D721Med (cell line): ENCODE measurements around the gene TOM1L1.
"Not testable (repeated sequence)": the region's sequence is repeated elsewhere in the genome, so short reads cannot be mapped to it uniquely, and the experiment has no call there.

Source experiments
- DNase-seq: peaks from one replicate; pipeline ENCODE4 v3.0.0; 2011; ENCODE audit warnings: low spot score; ENCODE audit not compliant: insufficient read length
- FAIRE-seq: peaks from 2 replicates; lab custom pipeline; 2011; peaks lifted over from hg19 to GRCh38; lab: Jason Lieb, UNC
- TF ChIP-seq, protein P1 (sequence below): IDR thresholded peaks from 2 replicates; pipeline ENCODE4 v1.5.1; 2012; ENCODE audit warnings: mild to moderate bottlenecking, control low read depth; ENCODE audit not compliant: insufficient read depth; ENCODE audit errors: missing control alignments

The TOM1L1 gene

DNA sequence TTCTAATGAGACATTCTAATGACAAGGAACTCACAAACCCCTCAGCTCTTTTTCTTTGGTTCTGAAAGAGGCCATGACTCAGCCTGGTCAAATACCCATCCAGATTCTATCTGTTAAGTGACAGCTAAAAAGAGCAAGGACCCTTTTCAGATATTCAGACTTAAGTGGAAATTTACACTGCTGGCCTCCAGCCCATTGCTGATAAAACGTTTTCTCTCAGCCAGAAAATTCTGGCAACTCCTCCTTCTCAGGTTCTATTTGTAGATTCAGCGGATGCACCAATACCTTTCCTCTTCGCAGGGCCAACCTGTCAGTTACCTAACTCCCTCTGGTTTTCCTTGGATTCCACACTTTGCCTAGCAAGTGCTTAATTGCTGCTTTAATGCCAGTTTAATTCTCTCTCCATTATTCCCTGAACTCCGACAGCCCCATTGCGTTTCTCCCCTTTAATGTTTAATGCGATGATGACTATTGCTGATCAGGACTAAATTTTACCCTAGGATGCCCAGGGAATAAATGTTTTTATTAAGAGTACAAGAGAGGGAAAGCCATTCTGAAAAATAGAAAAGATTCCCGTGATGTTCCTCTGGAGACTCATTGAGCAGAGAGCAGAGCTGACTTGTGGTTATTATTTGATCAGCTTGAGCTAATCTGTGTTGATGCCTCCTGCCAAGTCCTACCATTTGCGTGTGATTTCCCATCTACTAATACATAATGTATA is 35.9 kb upstream of the TOM1L1 start:
- DNase-seq, result no peak
- no peak for FAIRE-seq
- TF ChIP-seq, protein P1, sequence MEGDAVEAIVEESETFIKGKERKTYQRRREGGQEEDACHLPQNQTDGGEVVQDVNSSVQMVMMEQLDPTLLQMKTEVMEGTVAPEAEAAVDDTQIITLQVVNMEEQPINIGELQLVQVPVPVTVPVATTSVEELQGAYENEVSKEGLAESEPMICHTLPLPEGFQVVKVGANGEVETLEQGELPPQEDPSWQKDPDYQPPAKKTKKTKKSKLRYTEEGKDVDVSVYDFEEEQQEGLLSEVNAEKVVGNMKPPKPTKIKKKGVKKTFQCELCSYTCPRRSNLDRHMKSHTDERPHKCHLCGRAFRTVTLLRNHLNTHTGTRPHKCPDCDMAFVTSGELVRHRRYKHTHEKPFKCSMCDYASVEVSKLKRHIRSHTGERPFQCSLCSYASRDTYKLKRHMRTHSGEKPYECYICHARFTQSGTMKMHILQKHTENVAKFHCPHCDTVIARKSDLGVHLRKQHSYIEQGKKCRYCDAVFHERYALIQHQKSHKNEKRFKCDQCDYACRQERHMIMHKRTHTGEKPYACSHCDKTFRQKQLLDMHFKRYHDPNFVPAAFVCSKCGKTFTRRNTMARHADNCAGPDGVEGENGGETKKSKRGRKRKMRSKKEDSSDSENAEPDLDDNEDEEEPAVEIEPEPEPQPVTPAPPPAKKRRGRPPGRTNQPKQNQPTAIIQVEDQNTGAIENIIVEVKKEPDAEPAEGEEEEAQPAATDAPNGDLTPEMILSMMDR, result no peak

DNA sequence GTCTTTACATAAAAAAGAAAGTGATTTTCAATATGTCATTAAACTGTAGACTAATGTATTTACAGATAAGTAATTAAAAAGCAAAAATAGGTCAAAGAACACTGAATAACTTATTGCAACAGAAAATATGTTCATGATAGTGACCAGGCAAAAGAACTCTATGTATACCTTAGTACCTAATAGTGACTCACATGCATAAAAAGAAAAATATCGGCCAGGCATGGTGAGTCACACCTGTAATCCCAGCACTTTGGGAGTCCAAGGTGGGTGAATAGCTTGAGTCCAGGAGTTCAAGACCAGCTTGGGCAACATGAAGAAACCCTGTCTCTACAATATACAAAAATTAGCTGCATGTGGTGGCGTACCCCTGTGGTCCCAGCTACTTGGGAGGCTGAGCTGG is 33.0 kb upstream of the TOM1L1 start:
- no peak for FAIRE-seq
- TF ChIP-seq, protein P1, result no peak
- DNase-seq, result no peak

DNA sequence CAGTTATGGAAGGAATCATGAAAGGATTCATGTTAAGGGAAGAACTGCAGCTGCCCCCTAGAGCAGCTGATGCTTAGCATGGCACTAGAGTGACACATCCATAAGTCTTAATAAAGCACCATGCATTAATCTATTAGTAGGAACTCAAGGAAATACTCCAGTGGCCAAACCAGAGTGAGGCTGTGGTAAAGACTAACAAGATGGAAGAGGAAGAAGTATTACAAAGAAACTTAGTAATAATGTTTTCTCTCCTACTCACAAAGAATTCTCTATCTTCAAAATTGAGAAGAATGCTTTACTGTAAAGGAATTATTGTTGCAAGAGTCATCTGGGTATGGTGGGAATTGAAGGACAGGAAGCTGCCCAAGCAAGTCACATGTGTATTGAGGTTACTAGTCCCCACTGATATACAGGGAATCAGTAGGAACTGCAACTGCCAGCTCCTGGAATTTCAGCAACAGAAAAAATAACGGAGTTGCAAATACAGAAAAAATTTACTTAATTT is 29.9 kb upstream of the TOM1L1 start:
- FAIRE-seq (no peak), DNase-seq (no peak)
- TF ChIP-seq, protein P1, result no peak

DNA sequence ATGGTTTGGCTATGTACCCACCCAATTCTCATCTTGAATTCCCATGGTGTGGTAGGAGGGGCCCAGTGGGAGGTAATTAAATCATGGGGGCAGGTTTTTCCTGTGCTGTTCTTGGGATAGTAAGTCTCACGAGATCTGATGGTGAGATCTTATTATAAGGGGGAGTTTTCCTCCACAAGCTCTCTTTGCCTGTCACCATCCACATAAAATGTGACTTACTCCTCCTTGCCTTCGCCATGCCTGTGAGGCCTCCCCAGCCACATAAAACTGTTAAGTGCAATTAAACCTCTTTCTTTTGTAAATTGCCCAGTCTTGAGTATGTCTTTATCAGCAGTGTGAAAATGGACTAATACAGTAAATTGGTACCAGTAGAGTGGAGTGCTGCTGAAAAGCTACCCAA is 24.7 kb upstream of the TOM1L1 start:
- not testable (repeated sequence) for DNase-seq, FAIRE-seq

DNA sequence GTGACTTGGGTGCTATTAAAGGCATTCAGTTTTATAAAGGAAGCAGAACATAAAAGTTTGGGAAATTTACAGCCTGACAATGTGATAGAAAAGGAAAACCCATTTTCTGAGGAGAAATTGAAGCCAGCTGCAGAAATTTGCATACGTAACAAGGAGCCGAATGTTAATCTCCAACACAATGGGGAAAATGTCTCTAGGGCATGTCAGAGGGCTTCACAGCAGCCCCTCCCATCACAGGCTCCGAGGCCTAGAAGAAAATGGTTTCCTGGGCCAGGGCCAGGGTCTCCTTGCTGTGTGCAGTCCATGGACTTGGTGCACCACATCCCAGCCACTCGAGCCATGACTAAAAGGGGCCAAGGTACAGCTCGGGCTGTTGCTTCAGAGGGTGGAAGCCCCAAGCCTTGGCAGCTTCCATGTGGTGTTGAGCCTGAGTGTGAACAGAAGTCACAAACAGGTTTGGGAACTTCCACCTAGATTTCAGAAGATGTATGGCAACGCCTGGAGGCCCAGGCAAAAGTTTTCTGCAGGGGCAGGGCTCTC is 23.9 kb upstream of the TOM1L1 start:
- FAIRE-seq (no peak), DNase-seq (no peak)
- TF ChIP-seq, protein P1, result no peak

DNA sequence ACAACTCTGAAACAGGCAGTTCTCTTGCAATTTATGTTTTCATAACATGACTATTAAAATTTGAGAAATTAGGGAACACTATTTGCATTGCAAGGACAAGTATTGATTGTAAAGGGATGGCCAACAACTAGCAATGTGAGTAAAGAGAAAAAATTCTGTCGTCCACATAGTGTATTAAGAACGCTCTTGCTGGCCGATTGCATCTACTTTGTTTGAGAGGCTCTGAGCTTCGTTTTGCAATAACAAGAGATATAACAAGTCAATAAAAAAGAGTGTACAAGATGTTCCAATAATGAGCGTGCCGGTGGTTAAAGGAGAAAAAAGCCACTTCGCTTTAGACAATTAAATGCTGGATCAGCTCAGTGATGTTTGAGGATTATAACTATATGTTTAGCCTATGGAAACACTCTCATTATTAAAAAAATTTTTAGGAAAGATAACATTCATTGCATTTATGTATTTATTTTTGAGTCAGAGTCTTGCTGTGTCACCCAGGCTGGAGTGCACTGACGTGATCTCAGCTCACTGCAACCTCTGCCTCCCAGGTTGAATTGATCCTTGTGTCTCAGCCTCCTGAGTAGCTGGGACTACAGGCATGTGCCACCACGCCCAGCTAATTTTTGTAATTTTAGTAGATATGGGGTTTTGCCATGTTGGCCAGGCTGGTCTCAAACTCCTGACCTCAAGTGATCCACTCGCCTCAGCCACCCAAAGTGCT is 19.2 kb upstream of the TOM1L1 start:
- FAIRE-seq (no peak), DNase-seq (no peak)
- TF ChIP-seq, protein P1, result no peak

DNA sequence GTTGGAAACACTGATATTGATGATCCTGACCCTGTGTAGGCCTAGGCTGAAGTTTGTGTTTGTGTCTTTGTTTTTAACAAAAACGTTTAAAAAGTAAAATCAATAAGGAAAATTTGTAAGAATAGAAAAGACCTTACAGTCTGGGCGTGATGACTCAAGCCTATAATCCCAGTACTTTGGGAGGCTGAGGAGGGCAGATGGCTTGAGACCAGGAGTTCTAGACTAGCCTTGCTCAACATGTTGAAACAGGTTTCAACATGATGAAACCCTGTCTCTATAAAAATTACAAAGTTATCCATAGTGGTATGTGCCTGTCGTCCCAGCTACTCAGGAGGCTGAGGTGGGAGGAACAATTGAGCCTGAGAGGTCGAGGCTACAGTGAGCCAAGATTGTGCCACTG is 18.3 kb upstream of the TOM1L1 start:
- FAIRE-seq, result no peak
- no peak for DNase-seq
- TF ChIP-seq, protein P1, result no peak
